GM15510 (cell line): ENCODE data around the gene TEAD1.

Source experiments
- POLR2A ChIP-seq: IDR thresholded peaks from 3 replicates; pipeline ENCODE4 v1.6.1; 2011; ENCODE audit warnings: borderline replicate concordance; ENCODE audit not compliant: insufficient read length; ENCODE audit errors: extremely low read depth

The TEAD1 gene

GRCh38 chr11:12690663-12691062 is 16.4 kb downstream of the TEAD1 start:
- TF ChIP-seq POLR2A = no peak

- TF ChIP-seq POLR2A = no peak
Observed at GRCh38 chr11:12691473-12691872, 17.3 kb downstream of the TEAD1 start.

DNA sequence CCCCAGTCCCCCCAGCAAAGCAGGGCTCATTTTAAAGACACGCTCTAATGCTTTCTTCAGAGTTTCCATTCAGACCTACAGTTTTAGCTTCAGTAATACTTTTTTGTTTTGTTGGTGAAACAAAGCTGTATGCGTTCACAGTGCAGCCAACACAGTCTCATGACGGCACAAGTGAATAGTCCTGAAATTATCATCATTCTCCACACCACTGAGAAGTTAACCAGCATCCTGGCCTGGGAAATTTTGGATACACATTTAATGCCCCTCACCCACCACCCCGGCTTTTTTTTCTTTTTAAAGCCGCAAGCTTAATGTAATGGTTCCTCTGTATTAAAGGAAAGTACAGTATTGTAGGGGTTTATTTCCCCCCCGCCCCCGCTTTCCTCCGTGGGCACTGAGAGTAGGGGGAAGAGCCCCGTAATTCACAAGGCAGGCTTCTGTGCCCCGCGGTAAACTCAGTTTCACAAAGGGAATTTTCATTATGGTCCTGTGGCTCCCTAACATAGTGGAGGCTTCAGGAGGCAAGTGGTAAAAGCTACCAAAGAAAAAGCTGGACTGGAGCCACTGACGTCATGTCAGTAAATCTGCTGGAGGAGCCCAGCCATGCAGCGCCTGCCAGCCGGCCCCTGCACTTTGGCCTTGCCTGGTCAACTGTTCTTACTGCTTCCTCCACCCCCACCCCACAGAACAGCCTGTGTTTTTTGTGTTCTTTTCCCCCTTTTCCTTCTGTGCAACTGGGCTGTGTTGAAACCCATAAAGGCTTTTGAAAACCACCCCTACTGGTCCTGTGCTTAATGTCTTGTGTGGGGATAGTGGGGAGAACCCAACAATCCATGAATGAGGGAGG is 18.2 kb downstream of the TEAD1 start:
- no peak for TF ChIP-seq POLR2A

GRCh38 chr11:12693094-12693478 is 18.9 kb downstream of the TEAD1 start:
- TF ChIP-seq POLR2A = no peak

DNA sequence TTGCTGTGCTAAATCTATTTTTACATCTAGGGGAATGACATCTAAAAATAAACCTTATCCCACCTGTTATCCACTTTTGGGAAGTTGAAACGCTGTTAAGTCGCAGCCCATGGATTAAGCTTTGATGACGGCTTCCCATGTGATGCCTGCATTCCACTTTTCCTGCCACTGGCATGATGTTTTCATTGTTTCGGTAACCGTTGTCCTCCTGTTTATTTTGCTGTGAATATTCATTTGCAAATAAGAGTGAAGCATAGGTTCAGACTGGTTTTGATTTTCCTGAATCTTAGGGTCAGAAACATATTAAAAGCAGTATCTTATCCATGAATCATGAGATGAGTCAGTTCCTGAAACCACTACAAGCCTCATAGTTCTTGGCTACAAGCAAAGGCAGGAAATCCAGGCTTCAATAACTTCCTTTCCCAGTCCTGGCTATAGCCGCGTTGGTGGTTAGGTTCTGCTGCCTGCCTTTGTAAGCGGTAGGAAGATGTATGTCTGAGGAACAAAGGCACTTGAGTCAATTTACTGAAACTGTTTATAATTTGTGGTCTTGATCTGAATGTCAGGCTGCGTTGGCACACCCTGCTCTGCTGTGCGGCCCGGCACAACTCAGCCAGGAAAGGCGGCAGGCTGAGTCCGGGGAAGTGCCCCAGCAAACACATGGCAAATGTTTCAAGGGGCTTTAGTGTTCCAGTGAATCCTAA is 19.4 kb downstream of the TEAD1 start:
- no peak for TF ChIP-seq POLR2A

GRCh38 chr11:12694183-12694531 is 19.9 kb downstream of the TEAD1 start:
- TF ChIP-seq POLR2A = no peak

DNA sequence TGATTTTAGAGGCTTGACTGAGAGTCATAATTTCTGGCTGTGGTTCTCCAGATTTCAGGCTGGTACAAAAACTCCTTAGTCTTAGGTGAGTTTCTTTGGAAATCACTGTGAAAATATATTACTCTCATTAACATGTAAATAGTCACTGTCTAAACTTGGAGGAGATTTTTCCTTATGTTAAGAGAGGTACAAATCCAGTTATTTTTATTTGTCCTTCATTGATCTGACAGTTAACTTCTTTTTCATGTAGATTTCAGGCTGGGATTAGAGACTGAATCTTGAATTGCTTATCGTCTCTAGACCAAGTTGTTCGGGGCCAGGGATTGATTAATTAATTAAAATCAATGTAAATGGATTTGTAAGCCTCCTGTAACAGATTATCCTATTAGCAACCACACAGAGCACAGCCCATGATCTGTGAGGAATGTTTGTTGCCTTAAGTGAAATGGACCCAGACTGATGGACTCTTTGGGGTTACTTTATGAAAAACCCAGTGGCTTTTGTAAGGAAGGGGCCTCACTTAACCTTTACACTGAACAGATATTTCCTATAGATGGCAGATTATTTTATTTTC is 21.1 kb downstream of the TEAD1 start:
- TF ChIP-seq POLR2A = no peak

DNA sequence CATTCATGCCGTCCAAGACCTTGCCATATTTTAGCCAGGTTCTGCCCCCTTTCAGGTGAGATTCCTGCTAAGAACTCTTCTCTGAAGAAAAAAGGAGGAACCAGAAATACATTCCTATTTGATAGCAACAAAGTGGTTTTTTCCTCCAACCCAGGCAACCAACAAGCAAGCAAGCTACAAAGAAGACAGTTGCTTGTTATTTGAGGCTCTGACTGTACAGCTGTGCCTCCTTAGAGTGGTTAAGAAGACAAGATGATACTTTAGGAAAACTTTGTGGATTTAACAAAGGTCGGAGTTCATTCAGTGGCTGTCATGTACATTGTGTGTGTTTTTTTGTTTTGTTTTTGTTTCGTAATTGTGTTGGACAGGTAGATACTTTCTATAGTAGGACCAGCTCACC is 21.7 kb downstream of the TEAD1 start:
- no peak for TF ChIP-seq POLR2A

DNA sequence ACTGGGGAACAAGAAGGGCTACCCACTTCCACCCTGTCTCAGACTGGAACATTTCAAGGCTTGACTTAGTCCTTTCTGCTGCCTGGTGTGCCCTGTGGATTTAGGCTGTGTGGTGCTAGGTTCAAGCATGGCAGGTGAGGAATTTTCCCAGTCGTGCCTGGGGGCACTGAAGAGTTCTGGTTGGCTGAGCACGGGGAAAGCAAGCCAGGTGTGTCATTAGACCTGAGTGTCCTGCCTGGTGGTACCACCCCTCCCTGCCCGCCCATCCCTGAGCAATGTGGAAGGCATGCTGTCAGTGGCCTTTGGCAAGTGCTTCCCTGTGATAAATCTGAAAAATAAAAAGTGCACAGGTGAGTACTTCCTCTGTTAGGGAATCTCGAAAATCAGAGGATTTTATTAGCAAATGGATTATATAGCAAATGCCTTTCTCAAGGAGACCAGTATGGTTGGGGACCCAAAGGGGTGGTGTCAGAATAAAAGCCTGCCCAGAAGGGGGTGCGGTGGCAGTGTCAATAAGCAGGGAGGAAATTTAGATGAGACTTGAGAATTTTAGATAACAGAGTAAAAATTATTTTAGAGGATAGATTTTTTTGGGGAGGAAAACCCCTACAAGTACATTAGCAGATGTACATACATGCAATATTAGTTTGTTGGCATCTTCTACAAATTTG is 22.8 kb downstream of the TEAD1 start:
- no peak for TF ChIP-seq POLR2A

GRCh38 chr11:12698048-12698447 is 23.8 kb downstream of the TEAD1 start:
- TF ChIP-seq POLR2A = no peak

- no peak for TF ChIP-seq POLR2A
Observed at GRCh38 chr11:12701811-12702592, 27.8 kb downstream of the TEAD1 start.

DNA sequence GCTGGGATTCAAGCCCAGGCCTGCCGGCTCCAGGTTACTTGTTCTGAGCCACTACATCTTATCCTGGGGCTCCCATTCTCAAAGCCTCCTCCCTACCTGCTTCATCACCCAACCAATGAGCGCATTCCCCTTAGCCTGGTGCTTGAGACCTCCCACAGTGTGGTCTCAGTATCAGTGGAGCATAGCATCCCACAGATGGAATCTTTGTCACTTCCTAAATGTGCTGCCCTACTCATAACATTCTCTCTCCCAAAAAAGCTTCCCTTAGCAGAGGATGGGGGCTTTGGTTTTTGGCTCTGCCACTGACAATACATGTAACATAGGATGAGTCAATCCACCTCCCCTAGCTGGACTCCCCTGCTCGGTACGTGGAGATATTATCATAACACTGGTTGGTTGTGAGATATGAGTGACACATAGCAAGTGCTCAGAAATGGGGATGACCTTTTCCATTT is 28.8 kb downstream of the TEAD1 start:
- TF ChIP-seq POLR2A = no peak

GRCh38 chr11:12704049-12704448 is 29.8 kb downstream of the TEAD1 start:
- no peak for TF ChIP-seq POLR2A

DNA sequence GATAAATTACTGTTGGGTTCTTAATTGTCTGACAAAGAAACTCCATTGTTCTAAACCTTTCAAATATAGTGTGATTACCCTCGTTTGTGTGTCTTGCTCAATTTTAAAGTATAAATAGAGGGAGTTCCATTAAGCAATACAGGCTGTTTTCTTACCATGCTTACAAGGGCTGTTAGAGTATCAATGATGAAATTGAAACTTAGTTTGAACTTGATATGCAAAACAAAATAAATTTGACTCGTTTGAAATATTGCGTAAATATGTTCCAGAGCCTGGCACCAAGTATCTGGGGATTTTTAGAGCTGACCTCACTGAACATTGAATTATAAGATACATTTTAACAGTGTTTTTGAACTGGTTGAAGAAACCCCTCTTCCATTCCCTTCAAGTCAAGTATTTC is 31.7 kb downstream of the TEAD1 start:
- TF ChIP-seq POLR2A = no peak
